NCI-H460 (cell line): ENCODE data around the gene IPO9. TPM values are rescaled to one million over a fixed set of nuclear protein-coding genes. Genes with fewer than 3 reads are reported as not detected.

Experiments used
- small RNA-seq, 2 experiments: library from RNA; depleted of rRNA; stranded (forward); fragments of <200 nt; gene quantifications; one replicate each; pipeline ENCODE3, GENCODE V24; 2014
- total RNA-seq: library from RNA; depleted of rRNA; stranded (reverse); fragments of >200 nt; shearing (Covaris generic); gene quantifications from 2 replicates; pipeline ENCODE4 v1.2.3, GENCODE V29; 2014; rRNA removed

IPO9 gene
- total RNA-seq, 1 experiment from 2014 or later, result 27.6 TPM

Small RNA genes within 50 kb of the gene (small RNA-seq; reads per million reads assigned to genes)
- gene MIR1231, result 0 reads per million in 2 experiments
- 0 to 0.18 reads per million in 2 experiments for gene MIR6739

Other genes starting within 250 kb of the IPO9 start
- 11.4 and 12.1 TPM in 2 replicates for gene SHISA4, start 59.7 kb downstream of the IPO9 start, total RNA-seq
- not detected in 2 replicates for gene LMOD1, start 117.4 kb downstream of the IPO9 start, total RNA-seq
- gene TIMM17A, start 126.3 kb downstream of the IPO9 start, total RNA-seq, result 116 and 136 TPM in 2 replicates
- gene RNPEP, start 153.5 kb downstream of the IPO9 start, total RNA-seq, result 153 and 155 TPM in 2 replicates
- gene ELF3, start 181.4 kb downstream of the IPO9 start, total RNA-seq, result 0.61 and 0.99 TPM in 2 replicates